Stimulated activated CD4-positive, alpha-beta T cell treated with anti-CD3 and anti-CD28 coated beads, Interleukin-1b, Interleukin-23, amount 100 ng/mL, for 24 hours (primary cell): ENCODE data around the gene SMYD3.
A peak's percentile ranks its signal among the peaks of the same experiment; 100 is the strongest.

Source experiments
- DNase-seq, 4 experiments: peaks; one replicate each; pipeline ENCODE4 v3.0.0-alpha.2; 2020; ENCODE audit warnings: low read depth in 4 of 4, low spot score in 1 of 4

The SMYD3 gene

DNA sequence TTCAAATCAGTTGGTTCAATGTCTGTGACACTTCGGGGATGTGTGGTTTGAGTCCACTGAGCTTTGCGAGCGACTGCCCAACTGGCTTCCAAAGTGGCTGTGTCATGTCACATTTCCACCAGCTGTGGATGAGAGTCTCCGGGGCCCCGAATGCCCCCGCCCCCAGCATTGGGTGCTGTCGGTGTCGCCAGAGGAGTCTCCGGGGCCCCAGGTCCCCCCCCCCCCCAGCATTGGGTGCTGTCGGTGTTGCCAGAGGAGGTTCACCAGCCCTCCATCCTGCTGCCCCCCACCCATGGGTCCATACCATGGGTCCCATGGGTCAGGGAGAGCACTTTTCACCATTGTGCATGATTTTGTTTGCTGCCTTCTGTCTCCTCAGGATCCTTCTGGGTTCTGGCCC lies 9.0 kb upstream of the SMYD3 start:
- no peak for DNase-seq

DNA sequence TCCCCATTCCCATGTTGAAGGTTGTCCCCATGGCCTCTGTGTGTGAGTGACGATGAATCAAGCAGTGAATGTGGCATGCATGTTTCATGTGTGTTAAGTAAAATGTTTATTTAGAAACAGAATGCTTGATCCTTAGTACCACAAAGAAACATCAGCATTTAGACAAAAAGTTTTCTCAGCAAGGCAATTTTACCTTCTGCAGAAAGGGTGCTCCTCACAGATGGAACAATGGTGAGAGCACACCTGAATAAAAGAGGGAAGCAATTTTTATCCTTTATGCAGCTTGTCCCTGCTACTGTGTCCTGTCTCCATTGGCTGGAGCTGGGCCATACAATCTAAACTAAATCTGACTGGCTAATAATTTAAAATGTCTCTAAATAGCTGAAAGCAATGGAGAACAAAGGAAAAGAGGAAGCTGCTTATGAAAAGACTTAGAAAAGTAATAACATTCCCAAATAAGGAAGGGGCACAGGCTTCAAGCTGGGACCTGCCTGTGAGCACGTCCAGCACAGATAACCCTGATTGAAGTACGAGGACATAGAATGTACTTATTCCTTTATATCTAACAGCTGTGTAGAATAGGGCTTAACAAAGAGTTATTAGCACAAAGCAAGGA lies 8.4 kb upstream of the SMYD3 start:
- no peak for DNase-seq

DNA sequence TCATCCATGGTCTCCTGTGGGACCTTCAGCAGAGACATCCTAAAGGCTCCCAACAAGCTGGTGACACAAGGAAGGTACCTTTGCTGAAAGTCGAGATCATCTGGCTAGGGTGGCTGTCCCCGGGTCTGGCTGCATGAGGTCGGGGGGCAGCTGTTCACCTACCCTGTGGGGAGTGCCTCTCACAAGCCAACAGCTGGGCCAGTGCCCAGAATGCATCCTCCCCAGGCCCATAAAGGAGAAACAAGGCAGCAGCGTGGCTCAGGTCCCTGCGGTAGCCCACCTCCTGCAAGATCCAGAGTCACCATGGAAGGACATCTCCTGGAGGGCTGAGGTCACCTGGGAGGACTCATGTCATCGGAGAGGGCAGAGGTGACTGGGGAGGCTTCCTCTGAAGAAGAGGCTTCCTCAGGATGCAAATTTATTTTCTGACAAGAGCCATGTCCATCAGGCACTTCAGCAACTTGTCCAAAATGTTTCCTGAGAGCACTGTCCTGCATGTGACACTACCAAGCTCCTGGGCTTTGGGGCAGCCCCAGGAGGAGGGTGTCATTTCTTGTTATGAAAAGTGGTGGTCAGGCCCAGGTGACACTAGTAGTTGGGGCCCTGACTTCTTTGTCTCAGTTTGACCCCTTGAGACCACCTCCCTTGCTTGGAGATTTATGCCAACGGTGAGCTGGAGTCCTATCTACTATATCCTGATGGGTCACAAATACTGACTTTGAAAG lies 6.7 kb upstream of the SMYD3 start:
- DNase-seq, result no peak

DNA sequence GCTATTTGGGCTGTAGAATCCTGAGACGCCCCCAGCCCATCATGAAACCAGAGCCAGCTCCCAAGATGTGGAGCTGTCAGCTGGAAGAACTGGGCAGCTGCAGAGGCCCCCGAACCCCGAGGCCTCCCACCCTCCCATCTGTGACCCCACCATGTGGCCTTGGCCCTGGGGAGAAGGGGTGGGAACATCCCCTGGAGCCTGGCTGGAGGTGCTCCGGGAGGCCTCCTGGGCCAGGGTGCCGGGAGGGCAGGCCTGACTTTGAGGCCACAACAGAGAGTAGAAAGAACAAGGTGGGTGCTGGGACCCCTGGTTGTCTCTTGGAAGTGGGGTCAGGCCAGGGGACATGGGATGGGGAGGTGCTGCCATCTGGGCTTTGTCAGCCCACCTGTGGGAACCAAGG lies 6.0 kb upstream of the SMYD3 start:
- no peak for DNase-seq

DNA sequence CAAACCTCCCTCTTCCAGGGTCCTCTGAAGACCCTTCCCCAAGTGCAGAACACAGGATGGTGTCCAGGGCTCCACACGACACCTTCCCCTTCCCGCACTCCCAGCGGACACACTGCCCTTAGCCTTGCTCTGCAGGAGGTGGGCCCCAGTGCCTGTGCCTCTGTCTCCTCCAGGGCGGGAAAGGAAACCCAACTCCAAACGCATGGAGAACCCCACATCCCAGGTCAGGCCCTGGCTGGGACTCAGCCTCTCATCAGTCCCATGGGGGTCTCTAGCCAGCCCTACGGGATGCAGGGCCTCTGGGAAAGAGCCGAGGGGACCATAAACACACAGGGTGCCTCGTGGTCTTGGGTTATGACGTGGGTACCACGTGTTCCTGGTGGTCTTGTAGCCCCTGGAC lies 5.6 kb upstream of the SMYD3 start:
- no peak for DNase-seq

GRCh38 chr1:246512230-246512629 lies 5.2 kb upstream of the SMYD3 start:
- no peak for DNase-seq

DNA sequence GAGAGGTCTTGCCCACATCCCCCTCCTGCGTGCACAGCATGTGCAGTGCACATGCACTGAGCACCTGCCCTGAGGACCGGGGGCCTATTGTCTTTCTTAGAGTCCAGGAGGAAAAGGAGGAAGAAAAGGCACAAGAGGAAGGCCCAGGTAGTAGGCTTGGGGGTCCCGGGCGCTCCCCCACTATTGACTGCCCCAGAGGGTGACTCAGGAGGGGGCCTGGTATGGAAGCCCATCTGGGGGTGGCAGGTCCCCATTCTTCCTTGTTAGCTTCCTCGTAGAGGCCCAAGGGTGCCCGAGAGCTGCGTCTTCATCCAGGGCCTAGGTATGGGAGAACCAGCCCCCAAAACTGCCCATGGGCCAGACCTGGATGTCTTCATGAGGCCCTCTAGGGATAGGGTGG lies 4.1 kb upstream of the SMYD3 start:
- DNase-seq, result no peak

GRCh38 chr1:246510147-246511030 lies 3.3 kb upstream of the SMYD3 start:
- DNase-seq, result no peak

DNA sequence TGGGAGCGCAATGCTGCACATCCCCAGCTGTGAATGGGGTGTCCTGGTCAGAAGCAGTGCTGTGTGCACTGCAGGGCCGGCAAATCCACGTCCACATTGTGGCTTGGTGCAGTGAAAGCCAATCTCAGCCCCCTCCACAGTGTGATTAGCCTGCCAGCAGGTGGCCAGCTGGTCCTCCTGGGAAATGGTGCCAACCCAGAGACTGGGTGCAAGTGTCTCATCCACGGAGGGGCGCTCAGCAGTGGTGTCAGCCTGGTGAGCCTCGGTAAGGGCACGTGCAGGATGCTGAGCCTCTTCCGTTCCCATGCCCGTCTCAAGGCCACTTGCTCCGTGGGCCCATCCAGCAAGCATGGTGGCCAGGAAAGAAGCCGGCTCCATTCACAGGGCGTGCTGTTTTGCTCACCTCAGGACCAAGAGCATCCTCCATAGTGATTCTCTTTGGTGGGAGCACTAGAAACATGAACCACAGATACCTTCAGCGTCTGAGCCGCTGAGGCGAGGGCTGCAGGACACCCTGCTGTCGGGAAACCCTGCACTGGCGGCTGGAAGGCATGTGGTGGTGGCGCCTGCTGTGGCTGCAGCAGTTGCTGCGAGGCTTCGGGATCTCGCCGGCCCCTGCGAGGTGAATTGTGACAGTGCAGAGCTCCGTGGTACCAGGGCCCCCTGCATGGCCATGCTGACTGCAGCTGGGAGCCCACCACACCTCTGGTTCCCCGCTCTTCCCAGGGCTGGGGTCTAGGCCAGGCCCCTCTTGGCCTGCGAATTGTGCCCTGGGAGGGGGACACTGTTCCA lies 2.0 kb upstream of the SMYD3 start:
- DNase-seq, result no peak

GRCh38 chr1:246506367-246506673 lies 759 bp downstream of the SMYD3 start:
- DNase-seq, result no peak

- no peak for DNase-seq
These were observed 3.7 kb downstream of the SMYD3 start for GRCh38 chr1:246503341-246503740.

- no peak for DNase-seq
These were observed 9.7 kb downstream of the SMYD3 start for GRCh38 chr1:246497331-246497915.

GRCh38 chr1:246492611-246493245 lies 14.4 kb downstream of the SMYD3 start:
- peak in 3 of 4 experiments; percentile 14 to 19 (median 17) for DNase-seq

DNA sequence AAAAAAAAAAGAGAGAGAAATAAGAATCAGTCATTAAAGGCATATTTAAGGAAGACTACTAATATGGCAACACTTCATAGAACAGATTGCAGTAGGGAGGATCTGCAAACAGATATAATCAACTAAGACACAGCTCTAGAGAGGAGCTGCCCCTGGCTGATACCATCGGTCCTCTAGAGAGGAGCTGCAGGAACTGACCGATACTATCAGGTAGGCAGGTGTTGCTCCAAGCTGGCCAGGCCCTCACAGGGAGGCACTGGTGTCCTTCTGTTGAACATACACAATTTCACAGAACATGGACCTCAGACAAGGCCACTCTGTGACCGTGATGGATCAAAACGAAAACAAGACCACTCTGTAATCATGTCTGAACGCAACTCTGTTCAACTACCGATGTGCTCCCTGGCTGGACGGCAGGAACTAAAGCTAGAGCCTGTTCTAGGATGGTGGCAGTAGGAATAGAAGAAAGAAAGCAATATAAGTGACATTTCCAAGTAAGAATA lies 15.5 kb downstream of the SMYD3 start:
- DNase-seq, result no peak

GRCh38 chr1:246488674-246489073 lies 18.4 kb downstream of the SMYD3 start:
- no peak for DNase-seq

- no peak for DNase-seq
These were observed 23.5 kb downstream of the SMYD3 start for GRCh38 chr1:246483569-246483933.

DNA sequence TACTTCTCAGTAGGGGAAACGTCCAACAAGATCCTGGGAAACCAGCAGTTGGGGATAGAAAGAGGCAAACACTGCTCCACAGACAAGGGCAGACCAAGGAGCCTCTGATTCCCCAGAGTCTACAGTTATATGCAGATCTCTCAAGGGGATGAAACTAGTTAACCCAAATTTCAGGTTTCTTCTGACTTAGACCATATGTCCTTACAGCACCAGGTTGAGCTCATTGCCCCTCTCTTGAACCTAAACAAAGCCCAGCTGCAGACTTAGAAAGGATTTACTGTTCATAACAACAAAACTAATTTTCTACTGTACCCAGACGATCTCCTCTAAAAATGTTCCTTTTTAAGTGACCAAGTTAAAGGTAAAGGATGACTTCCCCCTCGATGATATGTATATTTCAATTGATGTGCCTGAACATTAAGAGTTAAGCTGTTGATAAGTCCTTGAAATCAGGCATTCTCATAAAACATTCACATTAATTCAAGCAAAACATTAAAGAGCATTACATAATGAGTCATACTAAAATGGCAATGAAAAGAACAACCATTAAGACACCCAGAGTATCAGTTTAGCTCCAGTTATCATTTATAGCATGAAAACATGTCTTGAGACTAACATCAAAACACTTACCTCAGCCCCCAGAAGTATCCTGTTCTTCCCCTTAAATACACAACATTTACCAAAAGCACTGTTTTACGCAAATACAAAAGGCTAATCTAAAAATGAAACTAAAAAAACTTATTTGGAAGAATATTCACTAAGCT lies 24.1 kb downstream of the SMYD3 start:
- no peak for DNase-seq

- DNase-seq, result no peak
These were observed 28.0 kb downstream of the SMYD3 start for GRCh38 chr1:246479061-246479460.

- DNase-seq, result no peak
These were observed 29.4 kb downstream of the SMYD3 start for GRCh38 chr1:246477634-246478033.

- no peak for DNase-seq
These were observed 30.3 kb downstream of the SMYD3 start for GRCh38 chr1:246476771-246477170.
